Hypothalamus (tissue), 51 donors: ENCODE measurements around the gene DENND5A.
"Not testable (repeated sequence)": the region's sequence is repeated elsewhere in the genome, so short reads cannot be mapped to it uniquely, and the experiment has no call there.

Source experiments
- DNase-seq, 51 donors: peaks; one replicate each; lab custom pipeline; 2025; lab: John Stamatoyannopoulos, UW

Gene DENND5A

DNA sequence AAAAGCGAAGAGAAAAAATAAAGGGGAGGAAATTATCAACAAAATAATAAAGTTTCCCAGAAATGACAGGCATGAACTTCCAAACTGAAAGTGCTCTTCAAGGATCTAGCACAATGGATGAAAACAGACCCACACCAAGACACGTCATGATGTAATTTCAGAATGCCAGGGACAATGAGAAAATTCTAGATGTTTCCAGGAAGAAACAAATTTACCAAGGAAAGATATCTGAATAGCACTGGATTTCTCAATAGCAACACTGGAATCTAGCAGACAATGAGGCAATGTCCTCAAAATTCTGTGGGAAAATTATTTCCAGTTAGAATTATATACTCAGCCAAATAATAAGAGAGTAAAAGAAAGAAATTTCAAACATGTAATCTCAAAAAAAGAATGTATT lies 46.0 kb downstream of the DENND5A start:
- no peak for DNase-seq

DNA sequence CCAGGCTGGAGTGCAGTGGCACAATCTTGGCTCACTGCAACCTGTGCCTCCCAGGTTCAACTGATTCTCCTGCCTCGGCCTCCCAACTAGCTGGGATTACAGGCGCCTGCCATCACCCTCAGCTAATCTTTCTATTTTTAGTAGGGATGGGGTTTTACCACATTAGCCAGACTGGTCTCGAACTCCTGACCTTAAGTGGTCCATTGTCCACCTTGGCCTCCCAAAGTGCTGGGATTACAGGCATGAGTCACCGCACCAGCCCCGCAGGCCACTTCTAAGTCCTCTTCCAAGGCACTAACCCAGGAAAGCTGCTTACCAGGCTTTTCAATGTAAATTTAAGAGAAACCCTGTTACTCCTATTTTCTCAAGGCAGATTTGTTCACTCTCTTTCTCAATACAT lies 50.4 kb downstream of the DENND5A start:
- DNase-seq: no peak

DNA sequence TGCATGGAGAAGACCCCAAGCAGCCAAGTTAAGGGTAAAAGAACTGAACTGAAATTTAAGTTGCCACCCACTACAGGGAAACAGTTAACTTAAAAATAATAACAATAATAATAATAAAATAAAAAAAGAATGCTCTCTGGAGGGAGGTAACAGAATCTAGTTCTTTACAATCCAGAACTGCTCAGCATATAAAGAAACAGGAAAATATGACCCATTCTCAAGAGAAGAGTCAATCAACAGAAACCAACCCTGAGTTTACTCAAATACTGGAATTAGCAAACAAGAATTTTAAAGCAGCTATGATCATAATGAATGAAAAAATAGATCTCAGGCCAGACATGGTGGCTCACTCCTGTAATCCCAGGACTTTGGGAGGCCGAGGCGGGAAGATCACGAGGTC lies 53.8 kb downstream of the DENND5A start:
- no peak for DNase-seq

- DNase-seq: no peak
Observed at GRCh38 chr11:9210922-9211320, 54.2 kb downstream of the DENND5A start.

DNA sequence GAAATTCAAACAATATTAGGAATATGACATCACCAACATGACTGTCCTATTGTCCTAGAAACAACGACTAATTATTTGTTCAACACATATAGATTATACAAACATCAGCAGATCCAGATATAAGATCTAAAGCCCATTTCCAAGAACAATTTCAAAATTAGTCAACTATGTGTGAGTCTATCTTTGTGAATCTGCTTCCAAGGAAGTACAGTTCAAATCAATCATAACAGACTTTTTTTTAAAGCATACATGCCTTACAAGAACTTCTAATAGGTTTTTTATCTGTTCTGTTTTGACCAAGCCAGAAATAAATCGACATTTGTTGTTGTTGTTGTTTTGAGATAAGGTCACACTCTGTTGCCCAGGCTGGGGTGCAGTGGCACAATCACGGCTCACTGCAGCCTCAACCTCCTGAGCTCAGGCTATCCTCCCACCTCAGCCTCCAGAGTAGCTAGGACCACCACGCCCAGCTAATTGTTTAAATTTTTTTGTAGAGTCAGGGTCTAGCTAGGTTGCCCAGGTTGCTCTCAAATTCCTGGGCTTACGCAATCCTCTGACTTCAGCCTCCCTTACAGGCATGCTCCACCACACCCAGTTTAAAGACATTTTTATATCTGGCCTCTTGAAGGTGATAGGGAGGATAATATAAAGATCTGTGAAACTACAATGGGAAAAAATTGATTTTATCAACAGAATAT lies 54.8 kb downstream of the DENND5A start:
- no peak for DNase-seq

DNA sequence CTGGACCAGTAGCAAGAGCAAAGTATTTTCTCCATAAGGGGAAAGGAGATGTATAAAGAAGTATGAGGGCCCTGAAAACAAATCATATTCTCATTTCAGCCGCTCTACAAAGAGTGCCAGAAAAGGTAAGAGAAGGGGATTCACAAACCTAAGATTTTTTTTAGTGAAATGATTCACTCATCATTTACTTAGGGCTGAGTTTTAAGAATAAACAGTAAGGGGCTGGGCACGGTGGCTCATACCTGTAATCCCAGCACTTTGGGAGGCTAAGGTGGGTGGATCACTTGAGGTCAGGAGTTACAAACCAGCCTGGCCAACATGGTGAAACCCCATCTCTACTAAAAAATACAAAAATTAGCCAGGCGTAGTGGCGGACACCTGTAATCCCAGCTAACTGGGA lies 55.5 kb downstream of the DENND5A start:
- DNase-seq: not testable (repeated sequence)

DNA sequence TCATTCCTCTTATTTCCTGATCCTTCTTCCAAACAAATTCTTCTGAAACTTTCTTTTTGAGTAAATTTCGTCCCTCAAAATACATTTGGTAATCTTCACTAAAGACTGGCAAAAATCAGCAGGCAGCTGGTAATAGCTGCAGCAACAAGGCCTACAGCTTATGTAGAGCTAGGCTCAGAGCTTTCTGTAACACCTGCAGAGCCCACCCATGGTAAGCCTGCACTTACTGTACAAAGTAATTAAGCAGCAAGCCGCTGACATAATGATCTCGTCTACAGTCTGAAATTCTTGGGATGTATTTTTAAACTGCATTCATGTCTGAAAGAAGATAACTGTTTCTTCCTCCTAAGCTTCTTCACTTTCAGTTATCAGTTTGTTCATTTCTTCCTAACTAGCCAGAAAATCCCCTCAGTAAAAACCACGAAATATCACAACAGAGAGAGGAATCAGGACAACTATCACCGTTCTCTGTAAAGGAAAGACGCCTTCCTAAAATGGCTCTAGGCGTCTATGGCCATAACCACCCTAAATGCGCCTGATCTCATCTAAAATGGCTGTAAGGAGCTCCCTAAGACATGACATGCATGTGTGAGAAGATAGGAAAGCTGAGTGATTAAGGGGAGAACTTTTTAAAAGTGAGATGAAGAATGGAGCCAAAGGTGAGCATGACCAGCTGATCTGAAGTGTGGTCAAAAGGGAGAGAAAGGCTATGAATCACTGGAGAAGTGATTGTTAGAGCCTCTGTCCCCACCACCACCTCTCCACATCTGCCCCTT lies 56.2 kb downstream of the DENND5A start:
- DNase-seq: no peak

- DNase-seq: no peak
Observed at GRCh38 chr11:9207229-9207628, 57.9 kb downstream of the DENND5A start.

DNA sequence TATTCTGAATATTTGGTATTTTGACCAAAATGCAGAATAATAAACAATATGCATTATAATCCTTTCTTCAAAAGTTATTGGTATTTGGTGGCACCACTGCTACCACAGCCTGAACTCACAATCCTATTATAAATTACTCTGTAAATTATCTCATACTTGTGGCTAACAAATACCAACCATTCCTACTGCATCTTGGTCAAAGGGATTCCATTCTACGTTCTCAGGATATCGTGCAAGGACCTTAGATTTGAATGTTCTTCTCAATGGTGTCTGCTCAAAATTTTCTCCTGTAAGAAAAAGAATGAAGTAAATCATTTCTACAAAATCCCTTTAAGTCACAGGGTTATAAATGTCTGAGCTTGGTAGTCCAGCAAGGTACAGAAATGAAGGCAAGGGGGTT lies 58.7 kb downstream of the DENND5A start:
- DNase-seq: no peak

DNA sequence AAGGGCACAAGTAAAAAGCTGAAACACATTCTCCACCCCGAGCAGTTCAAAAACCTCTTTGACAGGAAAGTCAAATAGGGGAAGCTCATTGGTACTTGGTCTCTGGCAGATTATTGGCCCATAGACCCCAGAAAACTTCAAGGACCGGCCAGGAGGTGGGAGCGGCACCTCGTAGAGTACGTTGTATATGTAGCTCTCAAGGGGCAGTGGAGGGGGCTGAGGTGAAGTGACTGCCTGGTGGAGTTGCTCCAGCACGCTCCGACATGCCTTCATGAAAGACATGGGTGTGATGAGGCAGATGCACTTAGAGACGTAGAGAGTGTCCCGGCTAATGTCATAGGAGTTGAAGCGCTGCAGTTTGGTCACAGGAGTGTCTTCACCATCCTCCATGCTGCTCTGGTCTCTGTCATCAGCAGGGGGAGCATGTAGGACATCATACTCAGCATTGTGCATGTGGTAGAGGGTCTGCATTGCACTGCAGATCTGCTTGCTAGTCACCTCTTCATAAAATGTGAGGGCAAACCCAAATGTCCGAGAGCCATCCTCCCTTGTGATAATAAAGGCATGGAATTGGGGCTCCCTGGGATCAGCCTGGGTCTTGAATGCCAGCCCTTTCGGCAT lies 61.3 kb downstream of the DENND5A start:
- DNase-seq: peak in 20 of 51 donors; percentile 5 to 73 (median 28)

GRCh38 chr11:9201372-9202162 lies 63.6 kb downstream of the DENND5A start:
- DNase-seq: no peak

DNA sequence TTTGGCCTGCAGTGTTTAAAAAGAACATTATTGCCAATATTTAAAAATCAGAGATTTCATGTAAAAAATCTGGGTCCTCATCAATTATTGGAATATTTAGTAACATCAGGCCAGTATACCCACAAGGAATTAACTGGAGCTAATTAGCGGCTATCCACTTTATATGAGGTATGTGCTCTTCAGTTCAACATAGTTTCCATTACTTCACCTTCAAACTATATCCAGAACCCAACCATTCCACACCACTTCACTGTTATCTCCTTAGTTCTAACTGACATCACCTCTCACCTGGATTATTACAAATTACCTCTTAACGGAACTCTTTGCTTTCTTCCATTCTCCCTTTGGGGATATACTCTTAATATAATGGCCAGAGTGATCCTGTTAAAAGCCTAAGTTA lies 64.7 kb downstream of the DENND5A start:
- DNase-seq: no peak

- no peak for DNase-seq
Observed at GRCh38 chr11:9193316-9193715, 71.8 kb downstream of the DENND5A start.

- no peak for DNase-seq
Observed at GRCh38 chr11:9192561-9192960, 72.6 kb downstream of the DENND5A start.

DNA sequence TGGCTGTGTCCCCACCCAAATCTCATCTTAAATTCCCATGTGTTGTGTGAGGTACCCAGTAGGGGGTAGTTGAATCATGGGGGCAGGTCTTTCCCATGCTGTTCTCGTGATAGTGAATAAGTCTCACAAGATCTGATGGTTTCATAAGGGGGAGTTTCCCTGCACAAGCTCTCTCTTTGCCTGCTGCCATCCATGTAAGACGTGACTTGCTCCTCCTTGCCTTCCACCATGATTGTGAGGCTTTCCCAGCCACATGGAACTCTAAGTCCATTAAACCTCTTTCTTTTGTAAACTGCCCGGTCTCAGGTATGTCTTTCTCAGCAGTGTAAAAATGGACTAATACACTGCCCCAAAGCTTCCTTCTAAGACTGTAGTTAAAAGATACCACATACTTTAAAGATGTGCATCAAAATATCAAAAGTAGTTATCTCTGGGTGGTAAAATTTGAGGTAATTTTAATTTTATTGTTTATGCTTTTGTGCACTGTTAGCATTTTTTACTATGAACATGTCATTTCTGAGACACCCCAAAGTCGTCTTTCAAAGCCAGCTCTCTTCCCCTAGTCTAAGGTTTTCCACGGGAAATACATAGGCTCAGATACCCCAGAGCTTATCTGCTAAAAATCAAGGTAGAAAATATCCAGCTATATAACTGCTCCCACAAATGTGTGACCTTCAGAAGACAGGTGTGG lies 74.7 kb downstream of the DENND5A start:
- DNase-seq: not testable (repeated sequence)

GRCh38 chr11:9188860-9189259 lies 76.3 kb downstream of the DENND5A start:
- DNase-seq: not testable (repeated sequence)

DNA sequence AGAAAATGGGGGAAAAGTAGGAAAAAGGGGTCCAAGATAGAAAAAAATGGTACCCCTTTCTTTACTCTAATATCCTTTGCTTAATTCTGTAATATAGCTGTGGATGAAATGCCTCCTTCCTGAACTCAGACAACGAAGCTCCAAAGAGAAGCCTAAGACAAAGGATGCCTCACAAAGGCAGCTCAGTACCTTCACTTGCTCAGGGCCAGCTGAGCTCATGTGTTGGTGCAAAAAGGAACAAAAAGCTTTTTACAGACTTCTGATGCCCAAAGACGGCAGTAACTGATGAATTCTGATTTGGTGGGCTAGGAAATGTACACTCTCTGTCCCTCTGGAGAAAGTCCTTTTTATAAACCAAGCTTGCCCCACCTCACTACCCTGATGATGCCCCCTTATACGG lies 77.5 kb downstream of the DENND5A start:
- peak in 7 of 51 donors; percentile 2 to 47 (median 23) for DNase-seq

DNA sequence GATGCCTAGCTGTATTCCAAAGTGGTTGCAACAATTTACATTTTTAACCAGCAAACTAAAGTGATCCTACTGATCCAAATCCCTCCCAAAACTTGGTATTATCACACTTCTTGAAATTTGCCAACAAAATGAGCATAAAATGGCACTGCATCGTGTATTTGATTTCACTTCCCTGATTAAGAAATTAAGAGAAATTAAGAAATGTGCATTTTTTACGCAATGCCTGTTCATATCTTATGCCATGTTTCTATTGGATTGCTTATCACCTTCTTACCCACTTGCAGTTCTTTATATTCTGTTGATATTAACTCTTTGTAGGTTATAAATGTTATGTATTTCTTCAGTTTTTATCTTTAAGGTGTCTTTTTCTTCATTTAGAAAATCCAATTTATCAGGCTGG lies 80.6 kb downstream of the DENND5A start:
- no peak for DNase-seq

GRCh38 chr11:9182180-9182871 lies 82.8 kb downstream of the DENND5A start:
- no peak for DNase-seq

GRCh38 chr11:9180784-9181183 lies 84.4 kb downstream of the DENND5A start:
- no peak for DNase-seq
